NB4 (cell line): ENCODE measurements around the gene ZBP1.
"Not testable (repeated sequence)": the region's sequence is repeated elsewhere in the genome, so short reads cannot be mapped to it uniquely, and the experiment has no call there.

ENCODE experiments used
- DNase-seq: peaks from one replicate; pipeline ENCODE4 v3.0.0; 2010; ENCODE audit warnings: low read depth
- H3K4me3 ChIP-seq: one replicate; pipeline ENCODE4 v1.5.1; 2011; ENCODE audit warnings: mild to moderate bottlenecking, low read depth, low read length, moderate library complexity
- CTCF ChIP-seq: IDR thresholded peaks from one replicate; pipeline ENCODE4 v1.5.1; 2012; ENCODE audit warnings: low read depth, low read length
- MAX ChIP-seq: IDR thresholded peaks from 2 replicates; pipeline ENCODE4 v1.6.1; 2011; ENCODE audit warnings: low read depth, low read length
- MYC ChIP-seq: IDR thresholded peaks from 2 replicates; pipeline ENCODE4 v1.6.1; 2011; ENCODE audit warnings: low read depth, low read length
- POLR2A ChIP-seq: IDR thresholded peaks from 2 replicates; pipeline ENCODE4 v1.6.1; 2011; ENCODE audit warnings: mild to moderate bottlenecking; ENCODE audit not compliant: insufficient read length; ENCODE audit errors: extremely low read depth

ZBP1 gene

GRCh38 chr20:57633945-57634491 is 13.8 kb upstream of the ZBP1 start:
- TF ChIP-seq POLR2A (no peak), MYC (no peak), MAX (no peak), CTCF (no peak)
- DNase-seq: no peak
- no peak overlapping the region for H3K4me3 ChIP-seq

- no peak overlapping the region for H3K4me3 ChIP-seq
- no peak for DNase-seq
- TF ChIP-seq MYC: no peak
- no peak for TF ChIP-seq POLR2A
- TF ChIP-seq CTCF: no peak
- no peak for TF ChIP-seq MAX
These were observed 12.1 kb upstream of the ZBP1 start for GRCh38 chr20:57632286-57632685.

GRCh38 chr20:57630061-57630460 is 9.8 kb upstream of the ZBP1 start:
- TF ChIP-seq POLR2A (no peak), MAX (no peak), MYC (no peak), CTCF (no peak)
- no peak for DNase-seq
- H3K4me3 ChIP-seq: no peak overlapping the region

GRCh38 chr20:57629491-57629901 is 9.3 kb upstream of the ZBP1 start:
- DNase-seq, H3K4me3 ChIP-seq: not testable (repeated sequence)

GRCh38 chr20:57628962-57629308 is 8.7 kb upstream of the ZBP1 start:
- DNase-seq, H3K4me3 ChIP-seq: not testable (repeated sequence)

- TF ChIP-seq POLR2A: no peak
- peak; percentile 26; the same call in 1 of the 2 replicates for TF ChIP-seq MYC
- TF ChIP-seq MAX: peak; percentile 82
- H3K4me3 ChIP-seq: no peak overlapping the region
- peak; percentile 93 for DNase-seq
These were observed 8.1 kb upstream of the ZBP1 start for GRCh38 chr20:57628047-57628961.

GRCh38 chr20:57627339-57627738 is 7.1 kb upstream of the ZBP1 start:
- no peak overlapping the region for H3K4me3 ChIP-seq
- no peak for DNase-seq
- TF ChIP-seq POLR2A: no peak
- no peak for TF ChIP-seq MAX
- no peak for TF ChIP-seq CTCF
- no peak for TF ChIP-seq MYC
